Skin of body (tissue), 2 donors: ENCODE results near the gene ALDH1A3. TPM values are rescaled to one million over a fixed set of nuclear protein-coding genes. Genes with fewer than 3 reads are reported as not detected.

Source experiments
- DNase-seq: peaks from one replicate; lab custom pipeline; 2025; lab: John Stamatoyannopoulos, UW
- total RNA-seq: library from RNA; depleted of rRNA; stranded (reverse); fragments of >200 nt; gene quantifications from one replicate; pipeline ENCODE4 v1.2.3, GENCODE V29; 2014

Gene ALDH1A3
- total RNA-seq, 1 donor from 2014 or later, result 26.0 TPM

- DNase-seq, result no peak
Observed at GRCh38 chr15:100881573-100882336, 2.1 kb downstream of the ALDH1A3 start.

GRCh38 chr15:100885116-100885515, 5.5 kb downstream of the ALDH1A3 start:
- DNase-seq, result no peak

GRCh38 chr15:100885811-100886210, 6.2 kb downstream of the ALDH1A3 start:
- DNase-seq, result no peak

- DNase-seq, result no peak
Observed at GRCh38 chr15:100887211-100887913, 7.7 kb downstream of the ALDH1A3 start.

GRCh38 chr15:100889385-100890050, 9.9 kb downstream of the ALDH1A3 start:
- DNase-seq, result no peak

- no peak for DNase-seq
Observed at GRCh38 chr15:100890051-100890720, 10.6 kb downstream of the ALDH1A3 start.

DNA sequence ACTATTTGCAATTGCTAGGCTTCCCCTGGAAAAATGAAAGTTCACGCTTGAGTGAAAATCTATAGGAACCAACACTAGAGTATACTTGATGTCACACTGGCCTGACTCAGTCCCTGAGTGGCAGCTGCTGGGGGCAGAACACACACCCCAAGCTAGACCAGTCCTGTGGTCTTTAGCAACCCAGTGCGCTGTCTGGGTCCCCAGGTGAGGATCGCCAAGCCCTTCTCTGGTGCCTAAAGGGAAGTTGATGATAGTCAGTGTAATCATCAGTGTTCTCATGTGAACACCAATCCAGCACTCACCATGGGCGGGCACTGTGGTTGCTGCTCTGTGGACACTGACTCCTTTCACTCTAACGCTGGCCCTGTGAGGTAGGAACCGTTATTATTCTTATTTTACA, 11.2 kb downstream of the ALDH1A3 start:
- DNase-seq, result no peak

GRCh38 chr15:100891307-100892012, 11.8 kb downstream of the ALDH1A3 start:
- DNase-seq, result no peak

DNA sequence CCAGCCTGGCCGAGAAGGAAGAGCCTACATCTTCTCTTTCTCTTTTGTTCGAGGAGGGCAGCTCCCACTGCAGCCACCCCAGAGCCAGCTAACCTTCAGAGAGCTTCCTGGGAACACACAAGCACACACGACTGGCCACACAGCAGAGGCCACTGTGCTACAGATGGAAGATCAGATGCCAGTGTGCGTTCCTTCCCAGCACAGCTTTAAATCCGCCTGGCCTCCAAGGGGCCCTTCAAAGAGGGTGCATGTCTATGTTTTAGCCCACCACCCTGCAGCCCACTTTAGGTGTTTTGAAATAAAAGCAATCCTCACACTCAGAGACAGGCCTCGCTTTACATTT, 12.4 kb downstream of the ALDH1A3 start:
- no peak for DNase-seq

DNA sequence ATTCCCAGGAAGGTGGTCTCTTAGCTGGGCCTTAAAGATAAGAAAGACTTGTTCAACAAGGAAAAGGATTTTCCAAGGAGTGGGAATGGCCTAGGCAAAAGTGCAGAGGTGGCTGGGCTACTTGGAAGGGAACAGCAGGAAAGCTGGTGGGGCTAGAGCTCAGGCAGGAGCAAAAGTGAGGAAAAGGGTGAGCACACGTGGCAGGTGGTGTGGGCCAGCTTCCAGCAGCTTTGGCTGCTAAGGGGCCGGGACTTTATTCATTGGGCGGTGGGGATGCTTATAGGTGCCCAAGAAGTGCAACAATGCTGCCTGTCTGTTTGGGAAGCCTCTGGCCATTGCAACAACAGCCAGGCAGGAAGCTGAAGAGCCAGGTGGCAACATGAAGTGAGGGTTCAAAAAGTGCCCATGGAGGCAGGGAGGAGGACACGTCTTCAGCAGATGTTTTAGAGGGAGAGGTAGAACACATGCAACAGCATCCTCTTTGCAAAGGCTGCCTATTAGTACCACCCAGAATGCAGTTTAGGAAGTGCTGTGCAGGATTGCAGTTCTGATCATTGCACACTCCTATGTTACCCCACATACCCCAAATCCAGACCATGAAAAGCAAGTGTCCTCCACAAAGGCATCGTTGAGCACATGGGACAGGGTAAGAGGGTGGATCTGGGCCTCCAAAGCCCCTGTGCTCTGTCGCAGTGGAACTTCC, 13.8 kb downstream of the ALDH1A3 start:
- DNase-seq, result no peak

DNA sequence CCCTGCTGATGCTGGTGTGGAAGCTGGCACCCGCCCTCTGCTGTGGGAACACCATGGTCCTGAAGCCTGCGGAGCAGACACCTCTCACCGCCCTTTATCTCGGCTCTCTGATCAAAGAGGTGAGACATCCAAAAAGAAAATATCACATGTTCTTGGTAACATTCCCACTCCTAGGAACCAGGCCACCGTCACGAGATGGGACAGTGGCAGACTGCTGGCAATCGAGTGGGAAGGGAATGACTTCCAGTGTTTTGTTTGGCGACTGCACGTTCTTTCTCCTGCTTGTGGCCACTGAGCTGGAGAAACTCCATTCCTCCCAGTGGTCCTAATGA, 14.3 kb downstream of the ALDH1A3 start:
- DNase-seq, result no peak

GRCh38 chr15:100895721-100896120, 16.1 kb downstream of the ALDH1A3 start:
- no peak for DNase-seq

DNA sequence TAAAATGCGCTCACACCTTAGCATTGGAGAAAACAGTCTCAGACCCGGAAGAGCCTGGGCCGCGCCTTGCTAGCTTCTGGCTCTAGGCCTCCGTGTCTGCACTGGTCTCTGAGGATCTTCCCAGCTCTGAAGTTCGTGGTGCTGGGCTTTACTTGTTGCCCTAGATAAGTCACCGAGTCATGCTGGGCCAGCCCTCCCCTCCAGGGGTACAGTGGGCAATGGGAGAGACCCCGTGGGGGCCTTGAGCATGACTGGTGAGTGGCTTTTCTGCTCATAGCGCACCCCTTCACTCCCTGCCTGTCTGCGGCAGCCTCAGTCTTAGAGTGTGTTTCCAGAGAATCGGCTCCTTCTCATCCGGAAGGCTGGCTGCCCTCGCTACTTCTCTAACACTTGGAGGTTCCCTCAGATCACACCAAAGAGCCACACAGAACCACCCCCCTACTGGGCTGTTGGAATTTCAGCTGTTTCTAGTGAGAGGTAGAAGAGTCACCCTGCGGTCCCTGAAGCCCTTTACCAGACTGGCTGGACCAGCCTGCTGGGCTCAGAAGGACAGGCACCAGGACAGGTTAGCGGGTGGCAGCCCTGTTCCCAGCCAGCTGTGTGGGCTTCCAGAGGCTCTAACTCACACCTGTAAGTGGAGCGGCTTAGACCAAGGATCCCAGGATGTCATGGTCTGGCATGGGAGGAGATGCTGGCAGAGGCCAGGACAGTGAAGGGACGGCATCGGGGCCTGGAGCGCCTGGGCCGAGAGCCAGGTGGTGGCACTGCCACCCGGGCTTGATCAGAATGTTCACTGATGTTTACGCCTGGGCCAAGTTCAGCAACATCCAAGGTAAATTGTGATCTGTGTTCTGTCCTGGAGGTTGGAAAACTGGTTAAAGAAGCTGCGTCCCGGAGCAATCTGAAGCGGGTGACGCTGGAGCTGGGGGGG, 17.9 kb downstream of the ALDH1A3 start:
- no peak for DNase-seq

GRCh38 chr15:100898152-100898490, 18.5 kb downstream of the ALDH1A3 start:
- no peak for DNase-seq

GRCh38 chr15:100898661-100899462, 19.2 kb downstream of the ALDH1A3 start:
- no peak for DNase-seq

- DNase-seq, result no peak
Observed at GRCh38 chr15:100899601-100900000, 20.0 kb downstream of the ALDH1A3 start.

DNA sequence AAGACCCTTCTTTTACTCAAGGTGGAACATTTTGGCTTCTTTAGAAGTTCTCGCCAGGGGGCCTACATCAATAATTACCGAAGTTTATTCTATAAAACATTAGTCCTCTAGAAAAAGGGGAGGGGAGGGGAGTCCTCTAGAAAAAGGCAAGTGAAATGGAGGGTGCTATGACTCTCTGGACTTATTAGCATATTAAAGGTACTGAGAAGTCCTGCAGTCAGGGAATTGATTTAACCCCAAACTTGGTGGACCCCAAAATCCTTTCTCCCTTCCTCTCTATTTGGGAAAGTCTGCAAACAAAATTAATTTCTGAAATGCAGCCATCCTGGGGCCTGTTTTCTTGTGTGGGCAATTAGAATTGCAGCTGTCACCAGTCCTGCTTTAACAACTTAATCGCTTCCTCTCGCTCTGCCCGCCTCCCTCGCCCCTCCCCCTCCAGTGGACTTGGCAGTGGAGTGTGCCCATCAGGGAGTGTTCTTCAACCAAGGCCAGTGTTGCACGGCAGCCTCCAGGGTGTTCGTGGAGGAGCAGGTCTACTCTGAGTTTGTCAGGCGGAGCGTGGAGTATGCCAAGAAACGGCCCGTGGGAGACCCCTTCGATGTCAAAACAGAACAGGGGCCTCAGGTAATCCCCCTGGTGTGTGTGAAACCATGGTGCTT, 20.6 kb downstream of the ALDH1A3 start:
- no peak for DNase-seq

- no peak for DNase-seq
Observed at GRCh38 chr15:100900795-100901169, 21.2 kb downstream of the ALDH1A3 start.

DNA sequence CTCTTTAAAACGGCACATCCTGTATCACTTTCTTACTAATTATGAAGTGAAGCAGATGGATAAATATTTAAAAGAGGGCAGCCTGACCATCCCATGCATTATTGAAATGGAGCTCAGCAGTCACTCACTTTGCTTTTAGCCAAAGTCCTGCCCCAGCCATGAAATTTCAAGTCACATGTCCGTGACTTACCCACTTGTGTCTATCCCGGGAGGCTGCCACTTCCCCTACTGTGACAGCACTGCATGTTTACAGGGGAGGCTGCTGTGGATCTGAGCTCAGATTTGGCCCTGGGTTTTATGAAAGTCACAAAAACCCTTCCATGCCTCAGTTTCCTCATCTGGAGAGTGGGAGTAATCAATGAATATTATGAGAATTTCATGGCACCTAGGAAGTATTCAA, 21.7 kb downstream of the ALDH1A3 start:
- DNase-seq, result no peak
